HepG2 (cell line): Measurements from ENCODE around the gene E2F1. TPM values are rescaled to one million over a fixed set of nuclear protein-coding genes. Genes with fewer than 3 reads are reported as not detected.

Source experiments
- CEBPG ChIP-seq: IDR thresholded peaks from 2 replicates; pipeline ENCODE4 v1.6.1; 2016
- ELF3 ChIP-seq: IDR thresholded peaks from 2 replicates; pipeline ENCODE4 v1.6.1; 2016; ENCODE audit warnings: missing genetic modification reagents, missing compliant biosample characterization
- FLYWCH1 ChIP-seq: sonication (generic); formaldehyde crosslinking; IDR thresholded peaks from 2 replicates; pipeline ENCODE4 v1.8.1; 2023; ENCODE audit warnings: mild to moderate bottlenecking, missing genetic modification reagents
- FOXP1 ChIP-seq, 2 experiments: fragments of 450-650 bp in 1 of 2; IDR thresholded peaks; 2 replicates each; pipeline ENCODE4 v1.6.1; 2017 to 2018; ENCODE audit warnings: antibody characterized with exemption in 1 of 2
- GATAD2A ChIP-seq: IDR thresholded peaks from 2 replicates; pipeline ENCODE4 v1.6.1; 2016
- HHEX ChIP-seq: IDR thresholded peaks from 2 replicates; pipeline ENCODE4 v1.6.1; 2016; ENCODE audit warnings: control low read depth
- HOXA5 ChIP-seq: sonication (generic); formaldehyde crosslinking; IDR thresholded peaks from 2 replicates; pipeline ENCODE4 v1.4.0; 2020; ENCODE audit warnings: missing genetic modification reagents
- HOXD1 ChIP-seq: sonication (generic); formaldehyde crosslinking; IDR thresholded peaks from 2 replicates; pipeline ENCODE4 v1.5.0; 2020; ENCODE audit warnings: missing genetic modification reagents
- MBNL3 ChIP-seq: fragments of 250-450 bp; sonication (Bioruptor Pico); conservative IDR thresholded peaks from 2 replicates; pipeline ENCODE4 v1.8.0; 2022; ENCODE audit warnings: mild to moderate bottlenecking, inconsistent platforms
- MED1 ChIP-seq: sonication (generic); formaldehyde crosslinking; IDR thresholded peaks from 2 replicates; pipeline ENCODE4 v1.4.0; 2020; ENCODE audit warnings: missing genetic modification reagents
- NCOA1 ChIP-seq: sonication (generic); formaldehyde crosslinking; IDR thresholded peaks from 2 replicates; pipeline ENCODE4 v1.9.0; 2021; ENCODE audit warnings: missing genetic modification reagents
- NR1H2 ChIP-seq: sonication (generic); formaldehyde crosslinking; IDR thresholded peaks from 2 replicates; pipeline ENCODE4 v1.8.1; 2022; ENCODE audit warnings: low read depth, missing genetic modification reagents, borderline replicate concordance
- NR2F1 ChIP-seq, 2 experiments: fragments of 450-650 bp in 1 of 2; formaldehyde crosslinking in 1 of 2; IDR thresholded peaks; 2 replicates each; pipeline versions ENCODE4 v1.5.0 to v1.6.1; 2016 to 2020; ENCODE audit warnings: mild to moderate bottlenecking in 1 of 2, missing compliant biosample characterization in 1 of 2, missing genetic modification reagents in 1 of 2, moderate library complexity in 1 of 2
- PHF8 ChIP-seq: sonication (generic); formaldehyde crosslinking; IDR thresholded peaks from 2 replicates; pipeline ENCODE4 v1.5.0; 2020; ENCODE audit warnings: missing genetic modification reagents
- RAD21 ChIP-seq: fragments of 450-650 bp; formaldehyde crosslinking; IDR thresholded peaks from 2 replicates; pipeline ENCODE4 v1.5.0; 2020; ENCODE audit warnings: mild to moderate bottlenecking
- SIN3B ChIP-seq: fragments of 150-350 bp; IDR thresholded peaks from 2 replicates; pipeline ENCODE4 v1.6.1; 2014; ENCODE audit warnings: low read length
- SRF ChIP-seq: IDR thresholded peaks from 2 replicates; pipeline ENCODE4 v1.6.1; 2011; ENCODE audit warnings: mild to moderate bottlenecking, low read depth, low read length, moderate library complexity
- SUZ12 ChIP-seq: fragments of 150-350 bp; IDR thresholded peaks from 2 replicates; pipeline ENCODE4 v1.6.1; 2014; ENCODE audit warnings: low read depth, low read length
- TBP ChIP-seq: sonication (generic); formaldehyde crosslinking; IDR thresholded peaks from 2 replicates; pipeline ENCODE4 v1.5.0; 2020; ENCODE audit warnings: missing genetic modification reagents
- TGIF2 ChIP-seq: IDR thresholded peaks from 2 replicates; pipeline ENCODE4 v1.6.1; 2016; ENCODE audit warnings: control low read depth, missing compliant biosample characterization
- ZFP41 ChIP-seq: sonication (generic); formaldehyde crosslinking; IDR thresholded peaks from 2 replicates; pipeline ENCODE4 v1.4.0; 2020; ENCODE audit warnings: mild to moderate bottlenecking, missing genetic modification reagents, borderline replicate concordance
- ZMYM2 ChIP-seq: sonication (generic); formaldehyde crosslinking; IDR thresholded peaks from 2 replicates; pipeline ENCODE4 v1.8.0; 2022; ENCODE audit warnings: mild to moderate bottlenecking, missing genetic modification reagents
- ZNF281 ChIP-seq: sonication (generic); formaldehyde crosslinking; IDR thresholded peaks from 2 replicates; pipeline ENCODE4 v1.4.0; 2020; ENCODE audit warnings: missing genetic modification reagents, borderline replicate concordance
- ZNF3 ChIP-seq: IDR thresholded peaks from 2 replicates; pipeline ENCODE4 v1.7.0; 2017; ENCODE audit warnings: inconsistent platforms
- ZNF431 ChIP-seq: sonication (generic); formaldehyde crosslinking; IDR thresholded peaks from 2 replicates; pipeline ENCODE4 v1.9.0; 2022; ENCODE audit warnings: missing genetic modification reagents, low read depth, mild to moderate bottlenecking, borderline replicate concordance
- ZNF484 ChIP-seq: sonication (generic); formaldehyde crosslinking; IDR thresholded peaks from 2 replicates; pipeline ENCODE4 v1.5.1; 2020; ENCODE audit warnings: mild to moderate bottlenecking, low read depth, missing genetic modification reagents, borderline replicate concordance
- ZNF570 ChIP-seq: sonication (generic); formaldehyde crosslinking; IDR thresholded peaks from 2 replicates; pipeline ENCODE4 v1.4.0; 2020; ENCODE audit warnings: mild to moderate bottlenecking, missing genetic modification reagents, borderline replicate concordance
- ZNF678 ChIP-seq: sonication (generic); formaldehyde crosslinking; IDR thresholded peaks from 2 replicates; pipeline ENCODE4 v1.4.0; 2020; ENCODE audit warnings: mild to moderate bottlenecking, missing genetic modification reagents
- ZNF775 ChIP-seq: sonication (generic); formaldehyde crosslinking; IDR thresholded peaks from 2 replicates; pipeline ENCODE4 v1.4.0; 2020; ENCODE audit warnings: missing genetic modification reagents, mild to moderate bottlenecking, moderate library complexity, borderline replicate concordance
- ZNF788 ChIP-seq: sonication (generic); formaldehyde crosslinking; IDR thresholded peaks from 2 replicates; pipeline ENCODE4 v1.5.0; 2020; ENCODE audit warnings: mild to moderate bottlenecking, missing genetic modification reagents, borderline replicate concordance
- polyA plus RNA-seq, 8 experiments: library from polyadenylated mRNA; depleted of rRNA in 3 of 8; stranded (reverse) in 7 of 8; unstranded in 1 of 8; fragments of >200 nt; fragmentation: Illumina TruSeq in 4 of 8; extraction: Trizol in 4 of 8; gene quantifications; 2 replicates each; pipeline versions ENCODE4 v1.2.1 to v1.2.3, GENCODE V29; 2011 to 2016; ENCODE audit warnings: low read depth in 4 of 8, missing spikeins in 1 of 8, mixed read lengths in 1 of 8; ENCODE audit not compliant: insufficient read depth in 1 of 8
- total RNA-seq, 5 experiments: library from RNA; depleted of rRNA; stranded (reverse); fragments of >200 nt; fragmentation: Illumina TruSeq; extraction: Trizol; gene quantifications; 2 replicates each; pipeline ENCODE4 v1.2.3, GENCODE V29; 2016; ENCODE audit warnings: low read depth in 1 of 5

Gene E2F1
- total and polyA plus RNA-seq, 2 of the 13 experiments (the other 11 are each of a cell fraction or from before 2014, with no cell fraction given) = 25.5 to 39.4 TPM

GRCh38 chr20:33686100-33686983, at the start of gene E2F1 (continued):
- TF ChIP-seq FLYWCH1 (CRISPR knock-in tag) (no peak), TGIF2 (peak; percentile 34; the same call in 1 of the 2 replicates), HOXD1 (CRISPR knock-in tag) (peak; percentile 61; the same call in 1 of the 2 replicates), NR2F1 (CRISPR knock-in tag; IDR thresholded peaks at IDR 0.05) (no peak), HOXA5 (CRISPR knock-in tag) (peak; percentile 84; the same call in 1 of the 2 replicates), SRF (peak; percentile 10; the same call in 1 of the 2 replicates), ELF3 (peak; percentile 60; the same call in 1 of the 2 replicates), NCOA1 (CRISPR knock-in tag) (no peak), ZNF788 (CRISPR knock-in tag) (peak; percentile 89; the same call in 1 of the 2 replicates), ZNF281 (peak; percentile 56; the same call in 1 of the 2 replicates), HHEX (CRISPR knock-in tag) (no peak), CEBPG (CRISPR knock-in tag) (no peak), PHF8 (peak; percentile 5; the same call in 1 of the 2 replicates), SIN3B (peak; percentile 87), ZNF431 (peak; percentile 92; the same call in 1 of the 2 replicates), ZNF484 (CRISPR knock-in tag) (no peak), TBP (no peak), ZFP41 (CRISPR knock-in tag) (peak; percentile 61), ZMYM2 (no peak), NR1H2 (CRISPR knock-in tag) (peak; percentile 55; the same call in 1 of the 2 replicates), MBNL3 (CRISPR knock-in tag) (peak; percentile 82; the same call in 1 of the 2 replicates), GATAD2A (CRISPR knock-in tag) (no peak), ZNF678 (CRISPR knock-in tag) (no peak), MED1 (CRISPR knock-in tag) (0 out of 2 replicates have a peak, but pooled peaks have one; percentile 38), ZNF775 (CRISPR knock-in tag) (no peak), ZNF3 (CRISPR knock-in tag) (no peak), RAD21 (CRISPR knock-in tag) (peak; percentile 5), FOXP1 (IDR thresholded peaks at IDR 0.05) (no peak), FOXP1 (CRISPR knock-in tag; IDR thresholded peaks at IDR 0.05) (peak; percentile 16; the same call in 1 of the 2 replicates), SUZ12 (no peak), ZNF570 (CRISPR knock-in tag) (no peak)
